Activated B cell treated with CpG ODN at 0.5 μM for 24 hours (primary cell): ENCODE measurements around the gene UBAC2. TPM values are rescaled to one million over a fixed set of nuclear protein-coding genes. Genes with fewer than 3 reads are reported as not detected.

Experiments
- ATAC-seq: fragments of 200-7000 bp; cut with Tn5 transposase; one replicate; pipeline ENCODE4 v1.10.0; 2021; ENCODE audit warnings: low read depth, mild to moderate bottlenecking, moderate library complexity
- CTCF ChIA-PET: fragments of 350-600 bp; sonication (Branson Sonifier 250); formaldehyde crosslinking; loops from one replicate; lab custom pipeline; 2021; ENCODE audit warnings: antibody characterized with exemption; lab: Charles Lee
- POLR2A ChIA-PET: fragments of 350-600 bp; sonication (Branson Sonifier 250); formaldehyde crosslinking; loops from one replicate; lab custom pipeline; 2021; ENCODE audit warnings: antibody characterized with exemption; lab: Charles Lee
- DNase-seq: peaks from one replicate; pipeline ENCODE4 v3.0.0; 2022
- H3K27ac Mint-ChIP-seq: one replicate; pipeline ENCODE4 v1.8.0; 2020; ENCODE audit warnings: mixed read lengths
- H3K27me3 Mint-ChIP-seq: one replicate; pipeline ENCODE4 v1.8.0; 2021; ENCODE audit warnings: mixed read lengths
- H3K36me3 Mint-ChIP-seq: one replicate; pipeline ENCODE4 v1.8.0; 2021; ENCODE audit warnings: low read depth, mixed read lengths
- H3K4me1 Mint-ChIP-seq: one replicate; pipeline ENCODE4 v1.8.0; 2021; ENCODE audit warnings: mixed read lengths
- H3K4me3 Mint-ChIP-seq: one replicate; pipeline ENCODE4 v1.8.0; 2020; ENCODE audit warnings: mild to moderate bottlenecking, mixed read lengths
- H3K9me3 Mint-ChIP-seq: one replicate; pipeline ENCODE4 v1.8.0; 2020; ENCODE audit warnings: mixed read lengths
- intact Hi-C: fragments of 100-400 bp; cut with micrococcal nuclease; formaldehyde crosslinking; loops from one replicate; pipeline ENCODE4 v1.15.1; 2024
- total RNA-seq: library from RNA; stranded (reverse); gene quantifications from 2 replicates; pipeline ENCODE4 v1.2.3, GENCODE V29; 2022
- TF ChIP-seq, protein P1 (sequence below): fragments of 200-600 bp; IDR thresholded peaks from one replicate; pipeline ENCODE4 v1.8.0; 2022; ENCODE audit warnings: antibody characterized with exemption, mild to moderate bottlenecking

Gene UBAC2
- total RNA-seq, 1 donor from 2014 or later, result 51.0 TPM

DNA sequence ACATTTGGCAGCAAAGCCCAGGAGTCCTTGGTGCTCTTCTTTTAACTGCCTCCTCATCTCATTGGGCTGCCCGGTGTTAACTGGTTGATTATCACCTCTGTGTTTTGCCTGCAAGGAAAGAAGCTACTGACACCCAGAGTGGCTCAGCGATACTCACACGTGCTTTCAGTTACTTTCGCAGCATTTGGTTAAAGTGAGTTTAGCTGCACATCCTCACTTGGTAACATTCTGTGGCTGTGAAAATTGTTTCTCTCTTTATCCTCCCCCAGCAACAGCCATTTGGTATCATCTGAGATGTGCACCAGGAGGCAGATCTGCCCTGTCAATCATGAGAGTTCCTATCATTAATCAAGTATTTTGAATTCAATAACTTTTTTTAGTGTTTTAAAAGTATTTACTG lies 151.1 kb downstream of the UBAC2 start:
- intact Hi-C loops, result no loop called here
- peaks cover 89% of the 10 kb centered on the region for H3K4me1 Mint-ChIP-seq
- DNase-seq (no peak), ATAC-seq (no peak)
- H3K36me3 Mint-ChIP-seq, result peaks cover 56% of the 10 kb centered on the region
- H3K27ac Mint-ChIP-seq, result peak overlapping the region; percentile 71
- no peak overlapping the region for H3K4me3 Mint-ChIP-seq
- no peaks in the 10 kb centered on the region for H3K27me3 Mint-ChIP-seq
- no peaks in the 10 kb centered on the region for H3K9me3 Mint-ChIP-seq
- POLR2A ChIA-PET, result interaction anchor here (0.9 to 3.7 kb wide), 13 partner anchors 9 to 151 kb away, joined by 3 to 49 read pairs (median 4); partner anchors contain the start of genes GPR183 and UBAC2
- TF ChIP-seq, protein P1, sequence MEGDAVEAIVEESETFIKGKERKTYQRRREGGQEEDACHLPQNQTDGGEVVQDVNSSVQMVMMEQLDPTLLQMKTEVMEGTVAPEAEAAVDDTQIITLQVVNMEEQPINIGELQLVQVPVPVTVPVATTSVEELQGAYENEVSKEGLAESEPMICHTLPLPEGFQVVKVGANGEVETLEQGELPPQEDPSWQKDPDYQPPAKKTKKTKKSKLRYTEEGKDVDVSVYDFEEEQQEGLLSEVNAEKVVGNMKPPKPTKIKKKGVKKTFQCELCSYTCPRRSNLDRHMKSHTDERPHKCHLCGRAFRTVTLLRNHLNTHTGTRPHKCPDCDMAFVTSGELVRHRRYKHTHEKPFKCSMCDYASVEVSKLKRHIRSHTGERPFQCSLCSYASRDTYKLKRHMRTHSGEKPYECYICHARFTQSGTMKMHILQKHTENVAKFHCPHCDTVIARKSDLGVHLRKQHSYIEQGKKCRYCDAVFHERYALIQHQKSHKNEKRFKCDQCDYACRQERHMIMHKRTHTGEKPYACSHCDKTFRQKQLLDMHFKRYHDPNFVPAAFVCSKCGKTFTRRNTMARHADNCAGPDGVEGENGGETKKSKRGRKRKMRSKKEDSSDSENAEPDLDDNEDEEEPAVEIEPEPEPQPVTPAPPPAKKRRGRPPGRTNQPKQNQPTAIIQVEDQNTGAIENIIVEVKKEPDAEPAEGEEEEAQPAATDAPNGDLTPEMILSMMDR, result no peak
- CTCF ChIA-PET, result interaction anchor here (0.6 to 2.8 kb wide), 6 partner anchors 13 to 85 kb away, joined by 3 to 10 read pairs (median 4); no protein-coding TSS in a partner anchor

DNA sequence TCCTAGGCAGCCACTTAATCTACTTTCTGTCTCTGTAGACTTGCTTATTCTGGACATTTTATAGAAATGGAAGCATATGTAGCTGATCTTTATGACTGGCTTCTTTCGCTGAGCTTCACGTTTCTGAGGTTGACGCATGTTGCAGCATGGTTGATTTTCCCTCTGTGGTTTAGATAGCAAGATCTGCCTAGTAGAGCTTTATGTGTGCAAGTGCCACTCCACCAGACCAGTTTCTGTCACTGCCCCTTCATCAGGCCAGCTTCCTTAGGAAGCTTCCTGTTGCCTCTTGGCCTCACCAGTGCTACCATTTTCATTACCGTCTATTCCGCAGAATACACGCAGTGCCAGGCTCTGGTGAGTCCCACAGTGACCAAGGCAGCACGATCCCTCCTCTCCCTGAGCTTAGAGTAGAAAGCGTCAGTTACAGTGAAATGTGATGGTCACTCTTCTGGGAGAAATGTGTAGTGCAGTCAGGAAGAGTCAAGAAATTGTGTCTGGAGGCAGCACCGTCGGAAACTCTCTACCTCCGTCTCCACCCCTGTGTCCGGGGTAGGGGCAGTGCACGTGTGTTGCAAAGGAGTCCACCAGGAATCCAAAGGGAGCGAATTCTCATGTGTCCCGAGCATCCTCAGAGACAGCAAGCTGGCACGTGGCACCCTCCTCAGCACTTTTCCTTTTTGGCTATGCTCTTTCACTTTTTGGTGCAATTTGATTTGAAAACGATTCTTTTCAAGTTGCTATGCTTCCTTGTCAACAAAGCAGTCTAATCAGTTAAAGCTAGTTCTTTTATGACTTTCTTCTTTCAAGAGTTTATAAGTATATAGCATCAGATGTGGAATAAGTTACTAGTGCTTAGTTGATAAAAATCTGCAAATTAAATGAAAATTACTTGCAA lies 151.9 kb downstream of the UBAC2 start:
- ChIA-PET CTCF (interaction anchor here (0.6 to 2.8 kb wide), 8 partner anchors 12 to 84 kb away, joined by 3 to 10 read pairs (median 4); no protein-coding TSS in a partner anchor), POLR2A (interaction anchor here (0.9 to 3.7 kb wide), 15 partner anchors 8 to 153 kb away, joined by 3 to 49 read pairs (median 4); partner anchors contain the start of genes GPR183 and UBAC2)
- TF ChIP-seq, protein P1, result no peak
- intact Hi-C loops, result no loop called here
- peak overlapping the region; percentile 26 for H3K4me3 Mint-ChIP-seq
- H3K9me3 Mint-ChIP-seq, result no peaks in the 10 kb centered on the region
- no peaks in the 10 kb centered on the region for H3K27me3 Mint-ChIP-seq
- H3K4me1 Mint-ChIP-seq, result peaks cover 89% of the 10 kb centered on the region
- peaks cover 50% of the 10 kb centered on the region for H3K36me3 Mint-ChIP-seq
- no peak for DNase-seq
- no peak for ATAC-seq
- H3K27ac Mint-ChIP-seq, result peak overlapping the region; percentile 71

DNA sequence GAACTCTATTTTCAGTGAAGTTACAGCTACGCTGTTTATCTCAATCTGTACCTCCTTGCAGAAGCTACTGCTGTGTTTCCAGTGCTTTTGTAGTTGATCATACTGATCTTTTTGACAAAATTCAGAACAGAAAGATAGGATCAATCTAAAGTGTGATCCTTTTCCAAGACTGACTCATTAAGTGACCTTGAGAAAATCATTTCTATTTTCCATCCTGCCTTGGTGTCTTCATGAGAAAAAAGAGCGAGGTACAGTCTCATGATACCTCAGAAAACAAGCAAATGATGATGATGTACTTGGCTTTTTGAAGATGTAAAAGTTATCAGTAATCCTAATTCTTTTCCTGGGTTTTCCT lies 152.6 kb downstream of the UBAC2 start:
- H3K9me3 Mint-ChIP-seq, result no peaks in the 10 kb centered on the region
- ATAC-seq (no peak), DNase-seq (no peak)
- ChIA-PET POLR2A (interaction anchor here (0.9 to 3.7 kb wide), 7 partner anchors 13 to 153 kb away, joined by 3 to 49 read pairs (median 4); partner anchors contain the start of gene GPR183), CTCF (interaction anchor here (0.6 to 2.8 kb wide), 5 partner anchors 13 to 83 kb away, joined by 3 to 10 read pairs (median 3); partner anchors contain the start of gene GPR183)
- peak overlapping the region; percentile 94 for H3K27ac Mint-ChIP-seq
- H3K27me3 Mint-ChIP-seq, result no peaks in the 10 kb centered on the region
- TF ChIP-seq, protein P1, result no peak
- H3K36me3 Mint-ChIP-seq, result peaks cover 50% of the 10 kb centered on the region
- peaks cover 89% of the 10 kb centered on the region for H3K4me1 Mint-ChIP-seq
- intact Hi-C loops, result no loop called here
- no peak overlapping the region for H3K4me3 Mint-ChIP-seq

DNA sequence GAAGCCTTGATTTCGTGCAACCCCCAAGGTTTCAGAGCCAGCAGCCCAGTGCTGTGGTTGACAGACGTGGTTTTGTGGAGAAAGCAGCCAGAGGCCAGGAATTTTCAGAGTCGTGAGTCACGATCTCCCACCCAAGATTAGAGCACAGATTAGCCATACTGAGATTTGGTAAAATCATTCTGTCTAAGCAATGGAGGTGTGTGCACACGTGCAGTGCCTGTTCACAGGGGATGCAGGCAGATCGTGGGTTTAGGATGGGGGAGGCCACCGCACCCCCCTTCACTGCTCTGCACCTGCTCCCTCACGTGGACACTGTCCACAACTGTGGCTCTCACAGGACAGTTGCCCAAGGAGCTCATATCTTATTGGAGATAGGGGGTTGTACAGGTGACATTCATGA lies 153.2 kb downstream of the UBAC2 start:
- peaks cover 87% of the 10 kb centered on the region for H3K4me1 Mint-ChIP-seq
- no peak overlapping the region for H3K4me3 Mint-ChIP-seq
- no peak for DNase-seq

More for the DNA sequence above, 153.2 kb downstream of the UBAC2 start:
- H3K27ac Mint-ChIP-seq, result peak overlapping the region; percentile 94
- no peaks in the 10 kb centered on the region for H3K27me3 Mint-ChIP-seq
- ChIA-PET CTCF (interaction anchor here (1.0 to 2.8 kb wide), 4 partner anchors 21 to 83 kb away, joined by 3 to 10 read pairs (median 6); partner anchors contain the start of gene GPR183), POLR2A (interaction anchor here (0.6 to 3.7 kb wide), 9 partner anchors 9 to 72 kb away, joined by 3 to 49 read pairs (median 5); partner anchors contain the start of gene GPR183)
- intact Hi-C loops, result loop anchor here (1.0 kb wide), 2 partner anchors 32 to 80 kb away; no protein-coding TSS in a partner anchor
- H3K36me3 Mint-ChIP-seq, result peaks cover 49% of the 10 kb centered on the region
- ATAC-seq, result no peak
- H3K9me3 Mint-ChIP-seq, result no peaks in the 10 kb centered on the region
- TF ChIP-seq, protein P1, result no peak
